Esophagus muscularis mucosa (tissue), 3 donors: ENCODE measurements around the gene PAQR5.

ENCODE experiments used
- CTCF ChIP-seq, 3 experiments: fragments of 200-600 bp in 2 of 3; fragments of 450-650 bp in 1 of 3; sonication (generic) in 2 of 3; IDR thresholded peaks; one replicate each; pipeline ENCODE4 v1.5.1; 2017 to 2019; ENCODE audit warnings: antibody characterized with exemption in 3 of 3, mild to moderate bottlenecking in 2 of 3, moderate library complexity in 1 of 3
- POLR2AphosphoS5 ChIP-seq, 2 donors: sonication (generic); formaldehyde crosslinking; IDR thresholded peaks; one replicate each; pipeline ENCODE4 v1.6.1; 2017; ENCODE audit warnings: antibody characterized with exemption in 2 of 2

- no peak for TF ChIP-seq CTCF (IDR thresholded peaks at IDR 0.05)
- no peak for TF ChIP-seq POLR2AphosphoS5 (IDR thresholded peaks at IDR 0.05)
Measured at GRCh38 chr15:69317392-69317841, 18.7 kb downstream of the PAQR5 start.
